HG03097 (cell line): ENCODE results near the gene DNAH11.
"Not testable (repeated sequence)": the region's sequence is repeated elsewhere in the genome, so short reads cannot be mapped to it uniquely, and the experiment has no call there.

Source experiments
- ATAC-seq: cut with Tn5 transposase; IDR thresholded peaks from one replicate; pipeline ENCODE4 v1.9.1; 2021; ENCODE audit not compliant: unreplicated experiment, low FRiP score

Gene DNAH11

GRCh38 chr7:21915140-21915539 lies 372.3 kb downstream of the DNAH11 start:
- ATAC-seq = no peak

GRCh38 chr7:21916176-21916575 lies 373.3 kb downstream of the DNAH11 start:
- ATAC-seq = no peak

GRCh38 chr7:21916629-21917028 lies 373.8 kb downstream of the DNAH11 start:
- no peak for ATAC-seq

- ATAC-seq = no peak
These were observed 375.4 kb downstream of the DNAH11 start for GRCh38 chr7:21918216-21918615.

GRCh38 chr7:21920936-21921335 lies 378.1 kb downstream of the DNAH11 start:
- no peak for ATAC-seq

DNA sequence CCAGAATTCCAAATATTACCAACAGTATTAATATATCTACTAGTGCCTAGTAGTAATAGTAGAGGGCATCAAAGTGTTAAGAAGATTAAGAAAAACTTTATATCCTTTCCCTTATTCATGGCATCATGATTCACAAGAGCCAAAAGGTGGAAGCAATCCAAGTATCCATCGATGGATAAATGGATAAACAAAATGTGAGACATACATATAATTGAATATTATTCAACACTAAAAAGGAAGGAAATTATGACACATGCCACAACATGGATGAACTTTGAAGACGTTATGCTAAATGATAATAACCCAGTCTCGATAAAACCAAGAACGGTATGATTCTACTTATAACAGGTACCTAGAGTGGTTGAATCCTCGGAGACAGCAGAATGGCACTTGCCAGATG lies 379.8 kb downstream of the DNAH11 start:
- ATAC-seq = no peak

DNA sequence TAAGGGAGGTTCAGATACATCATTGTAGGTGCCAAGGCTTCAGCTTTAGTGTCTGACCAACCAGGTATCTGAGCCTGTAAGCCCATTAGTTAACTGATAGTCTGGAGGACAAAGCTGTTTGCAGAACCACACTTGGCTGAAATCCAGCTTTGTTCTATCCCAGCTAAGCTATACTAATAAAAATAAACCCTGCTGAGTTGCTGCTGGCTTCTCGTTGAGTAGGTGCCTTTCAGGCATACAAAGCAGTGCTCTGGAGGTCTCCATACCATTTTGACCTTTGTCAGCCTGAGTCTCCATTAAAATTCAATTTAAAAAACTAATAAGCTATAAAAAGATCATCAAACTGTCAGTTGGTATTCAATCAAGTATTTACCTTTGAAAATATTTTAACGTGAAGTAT lies 380.8 kb downstream of the DNAH11 start:
- no peak for ATAC-seq

GRCh38 chr7:21926448-21926847 lies 383.6 kb downstream of the DNAH11 start:
- no peak for ATAC-seq

DNA sequence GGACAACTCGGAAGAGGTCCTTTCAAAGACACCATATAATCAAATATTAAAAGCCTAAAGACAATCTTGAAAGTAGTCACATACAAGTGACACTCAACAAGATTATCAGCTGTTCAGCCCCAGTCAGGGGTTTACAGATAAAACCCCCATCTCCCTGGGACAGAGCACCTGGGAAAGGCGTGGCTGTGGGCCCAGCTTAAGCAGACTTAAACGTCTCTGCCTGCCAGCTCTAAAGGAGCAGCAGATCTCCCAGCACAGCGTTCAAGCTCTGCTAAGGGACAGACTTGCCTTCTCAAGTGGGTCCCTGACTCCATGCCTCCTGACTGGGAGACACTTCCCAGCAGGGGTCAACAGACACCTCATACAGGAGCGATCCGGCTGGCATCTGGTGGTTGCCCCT lies 384.9 kb downstream of the DNAH11 start:
- ATAC-seq = no peak

- not testable (repeated sequence) for ATAC-seq
These were observed 390.5 kb downstream of the DNAH11 start for GRCh38 chr7:21933293-21933692.

- no peak for ATAC-seq
These were observed 392.0 kb downstream of the DNAH11 start for GRCh38 chr7:21934808-21935207.

DNA sequence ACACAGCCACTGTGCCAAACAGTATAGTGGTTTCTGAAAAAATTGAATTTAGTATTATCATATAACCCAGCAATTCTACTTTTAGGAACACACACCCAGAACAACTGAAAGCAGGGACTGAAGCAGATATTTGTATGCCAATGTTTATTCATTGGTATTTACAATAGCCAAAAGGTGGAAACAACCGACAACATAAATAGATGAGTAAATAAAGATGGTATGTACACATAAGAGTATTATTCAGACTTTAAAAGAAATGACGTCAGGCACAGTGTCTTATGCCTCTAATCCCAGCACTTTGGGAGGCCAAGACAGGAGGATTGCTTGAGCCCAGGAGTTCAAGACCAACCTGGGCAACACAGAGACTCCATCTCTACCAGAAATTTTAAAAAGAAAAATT lies 395.6 kb downstream of the DNAH11 start:
- ATAC-seq = no peak

- peak; percentile 62 for ATAC-seq
These were observed 396.5 kb downstream of the DNAH11 start for GRCh38 chr7:21939136-21939857.

DNA sequence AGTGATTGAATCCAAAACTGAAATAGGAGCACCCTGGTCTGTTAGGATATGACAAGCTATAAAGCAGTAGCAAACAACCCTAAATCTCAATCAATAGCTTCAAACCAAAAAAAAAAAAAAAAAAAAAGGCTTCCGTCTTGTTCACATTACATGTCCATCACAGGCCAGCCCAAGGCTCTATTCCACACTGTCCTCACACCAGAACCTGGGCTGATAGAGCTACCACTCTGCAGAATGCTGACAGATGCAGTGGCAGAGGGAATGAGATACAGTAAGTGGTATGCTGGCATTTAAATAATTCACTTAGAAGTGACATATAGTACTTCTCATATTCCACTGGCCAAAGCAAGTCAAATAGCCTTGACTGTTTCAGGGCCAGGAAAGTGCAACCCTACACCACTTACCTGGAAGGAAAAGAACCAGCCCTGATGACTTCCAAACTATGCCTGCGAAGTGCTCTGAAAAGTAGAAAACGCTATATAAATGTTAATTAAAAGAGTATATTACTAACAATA lies 397.1 kb downstream of the DNAH11 start:
- ATAC-seq = no peak

GRCh38 chr7:21941611-21942141 lies 398.8 kb downstream of the DNAH11 start:
- no peak for ATAC-seq

- ATAC-seq = no peak
These were observed 400.1 kb downstream of the DNAH11 start for GRCh38 chr7:21942955-21943354.

- no peak for ATAC-seq
These were observed 400.6 kb downstream of the DNAH11 start for GRCh38 chr7:21943436-21943835.

GRCh38 chr7:21944616-21945453 lies 402.0 kb downstream of the DNAH11 start:
- no peak for ATAC-seq

DNA sequence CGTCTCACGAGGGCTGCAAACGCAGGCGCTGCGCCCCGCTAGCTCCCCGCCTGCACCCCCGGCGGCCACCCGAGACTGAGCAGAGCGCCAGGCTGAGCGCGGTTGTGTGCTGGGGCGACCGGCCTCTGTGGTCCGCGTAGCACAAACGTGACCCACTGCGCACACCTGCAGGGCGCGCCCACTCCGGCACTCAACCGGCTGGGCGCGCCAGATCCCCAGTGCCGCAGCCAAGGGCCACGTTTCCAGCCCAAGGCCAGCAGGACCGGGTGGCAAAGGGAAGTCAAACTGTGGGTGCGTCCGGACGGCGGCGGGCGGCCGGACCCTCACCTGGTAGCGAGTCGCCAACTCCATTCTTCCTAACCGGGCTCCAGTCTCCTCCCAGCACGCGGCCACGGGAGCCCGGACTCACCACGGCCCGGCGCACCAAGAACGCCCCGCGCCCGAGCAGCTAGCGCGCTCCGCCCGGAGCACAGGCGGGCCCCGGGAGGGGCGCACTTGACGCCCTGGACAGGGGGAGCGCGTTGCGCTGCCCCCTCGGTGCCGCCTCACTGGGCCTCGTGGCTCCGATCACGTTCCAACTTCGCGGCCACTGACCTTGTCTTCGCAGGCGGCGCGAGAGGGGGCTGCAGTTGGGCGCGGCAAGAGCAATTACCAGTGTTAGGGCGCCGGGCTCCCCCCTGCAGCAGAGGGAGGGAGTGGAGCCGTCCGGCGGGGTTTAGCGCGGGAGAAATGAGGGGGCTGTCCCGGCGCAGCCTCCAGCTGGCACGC lies 402.8 kb downstream of the DNAH11 start, which contains the start of gene CDCA7L:
Gene CDCA7L, minus strand, starts transcription at position 446 of the 768 bp plus-strand sequence. Its CDS starts 95 bp downstream, at position 351.
- peak; percentile 79 for ATAC-seq

DNA sequence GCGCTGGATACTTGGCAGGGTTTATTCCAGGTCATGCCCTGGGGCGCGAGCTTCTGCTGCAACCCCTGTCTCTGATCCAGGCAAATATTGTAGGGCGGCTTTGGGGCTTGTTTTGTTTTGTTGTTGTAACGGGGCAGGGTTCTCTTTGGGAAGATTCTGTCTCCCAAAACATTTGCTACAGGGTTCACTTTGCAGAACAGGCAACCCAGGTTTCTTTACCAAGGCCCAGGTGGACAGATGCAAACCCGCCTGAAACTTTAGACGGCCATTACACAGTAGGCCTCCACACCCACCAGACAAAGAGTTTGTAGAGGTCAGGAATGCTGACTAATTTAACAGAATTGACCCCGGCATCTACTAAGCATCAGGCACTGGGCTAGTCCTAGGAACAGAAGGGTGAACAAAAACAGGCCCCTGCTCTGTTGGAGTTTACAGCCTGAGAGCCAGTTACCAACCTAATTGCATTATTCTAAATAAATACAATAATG lies 403.4 kb downstream of the DNAH11 start:
- ATAC-seq = no peak
